ENCODE measurements around the gene KSR2.

Gene KSR2

DNA sequence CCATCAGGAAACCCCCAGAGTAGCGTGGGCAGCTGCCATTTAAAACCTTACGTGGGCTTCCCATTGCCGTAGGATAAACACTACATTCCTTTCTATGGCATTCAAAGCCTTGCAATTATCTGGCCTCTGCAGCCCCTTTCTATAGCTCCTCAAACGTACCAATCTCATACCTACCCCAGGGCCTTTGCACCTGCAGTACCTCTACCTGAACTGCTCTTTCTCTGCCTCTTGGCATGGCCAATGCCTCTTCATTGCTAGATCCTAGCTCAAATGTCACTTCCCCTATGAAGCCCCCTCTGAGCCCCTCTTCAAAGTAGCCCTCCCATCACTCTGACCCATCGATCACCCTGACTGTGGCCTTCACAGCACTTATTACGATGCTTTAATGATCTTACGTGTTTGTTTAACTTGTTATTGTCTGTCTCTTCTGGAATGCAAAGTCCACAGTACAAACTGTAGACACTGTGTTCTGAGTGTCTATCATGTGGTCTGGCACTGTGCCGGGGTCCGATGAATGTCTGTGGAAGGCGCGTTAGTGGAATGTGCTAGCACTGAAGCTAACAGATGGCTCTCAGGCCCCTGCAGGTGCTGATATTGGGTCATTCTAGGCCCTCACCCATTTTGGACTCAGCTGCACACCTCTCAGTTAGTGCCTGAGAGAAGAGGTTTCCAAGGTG is 450.1 kb downstream of the KSR2 start:
- DNase-seq = no peak

DNA sequence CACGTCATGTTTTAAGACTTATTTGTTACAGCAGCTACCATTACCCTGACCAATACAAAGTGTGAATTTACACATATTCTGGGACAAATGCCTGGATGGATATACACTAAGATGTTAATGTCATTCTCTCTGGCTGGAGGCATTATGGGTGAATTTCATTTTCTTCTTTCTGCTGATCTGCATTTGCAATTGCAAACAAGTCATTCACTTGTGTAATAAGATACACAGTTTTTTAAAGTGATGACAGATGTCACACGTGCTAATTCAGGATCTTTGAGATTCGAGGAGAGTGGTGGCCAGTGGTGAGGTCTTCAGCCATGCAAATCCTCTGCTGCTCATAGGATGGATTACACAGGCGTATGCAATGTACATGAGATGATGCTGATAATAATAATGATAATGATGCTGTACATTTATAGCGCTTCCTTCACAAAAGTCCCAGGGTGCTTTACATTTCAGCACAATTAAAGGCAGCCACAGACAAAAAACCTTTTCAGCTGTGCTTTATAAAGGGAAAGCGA is 451.5 kb downstream of the KSR2 start:
- DNase-seq = no peak

DNA sequence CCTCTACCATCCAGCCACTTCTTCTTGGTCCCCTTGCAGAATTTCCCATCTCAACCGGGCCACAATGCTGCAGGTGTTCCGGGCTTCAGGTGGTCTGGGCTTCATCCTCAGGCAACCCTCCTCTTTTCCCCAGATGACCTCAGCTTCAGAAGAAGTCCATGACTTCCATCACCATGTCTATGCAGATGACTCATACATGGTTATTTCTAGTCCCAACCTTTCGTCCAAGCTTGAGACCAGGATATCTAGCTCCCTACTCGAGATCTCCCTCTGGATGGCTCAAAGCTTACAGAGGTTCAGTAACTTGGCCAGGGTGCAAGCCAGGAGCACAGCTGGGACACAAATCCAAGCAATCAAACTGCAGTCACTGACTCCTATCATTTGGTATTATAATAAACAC is 452.8 kb downstream of the KSR2 start:
- DNase-seq = no peak

DNA sequence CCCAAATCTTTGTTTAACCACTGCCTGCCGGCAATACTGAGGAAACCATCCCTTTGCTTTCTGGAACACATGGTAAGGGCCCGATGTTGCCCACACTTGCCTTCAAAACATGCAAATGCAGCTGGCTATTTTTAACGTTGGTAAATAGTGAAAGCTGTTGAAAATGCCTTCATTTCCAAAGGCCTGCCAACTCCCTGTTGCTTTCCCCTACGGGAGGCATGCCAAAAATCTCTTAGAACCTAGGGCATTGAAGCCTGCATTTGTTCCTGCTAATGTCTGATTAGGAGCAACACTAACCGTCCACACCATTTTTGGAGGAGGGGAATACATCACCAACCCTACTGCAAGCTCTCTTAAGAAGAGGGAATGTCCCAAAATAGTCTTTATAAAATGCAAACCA is 454.8 kb downstream of the KSR2 start:
- DNase-seq = no peak

DNA sequence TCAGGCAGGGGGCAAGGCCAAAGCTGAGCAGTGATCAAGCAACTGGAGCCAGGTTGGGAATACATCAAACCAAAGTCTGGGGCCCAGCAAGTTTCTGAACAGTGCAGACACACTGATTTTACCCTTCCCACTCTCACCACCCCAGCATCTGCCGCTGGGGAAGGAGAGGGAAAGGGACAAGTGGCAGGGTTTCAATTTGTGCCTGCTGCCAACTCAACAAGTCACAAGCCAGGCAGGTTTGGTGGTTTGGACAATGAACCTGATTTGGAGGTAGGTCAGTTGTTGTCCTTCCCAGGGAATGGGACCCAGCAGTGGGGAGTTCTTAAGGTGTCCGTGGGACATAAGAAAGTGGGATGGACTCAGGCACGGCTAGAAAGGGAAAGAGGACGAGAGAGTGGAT is 455.4 kb downstream of the KSR2 start:
- DNase-seq = no peak

DNA sequence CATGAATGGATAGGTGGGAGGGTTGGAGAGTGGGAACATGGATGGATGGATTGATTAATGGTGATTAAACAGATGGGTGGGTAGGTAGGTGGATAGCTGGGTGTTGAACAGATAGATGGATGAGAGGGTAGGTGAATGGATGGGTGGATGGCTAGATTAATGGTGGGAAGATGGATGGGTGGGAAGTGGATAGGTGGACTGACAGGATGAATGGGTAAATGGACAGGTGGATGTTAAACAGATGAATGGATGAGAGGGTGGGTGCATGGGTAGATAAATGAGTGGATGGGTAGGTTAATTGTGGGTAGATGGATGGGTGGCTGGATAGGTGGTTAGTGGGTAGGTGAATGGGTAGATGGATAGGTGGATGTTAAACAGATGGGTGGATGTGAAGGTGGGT is 460.3 kb downstream of the KSR2 start:
- no peak for DNase-seq

DNA sequence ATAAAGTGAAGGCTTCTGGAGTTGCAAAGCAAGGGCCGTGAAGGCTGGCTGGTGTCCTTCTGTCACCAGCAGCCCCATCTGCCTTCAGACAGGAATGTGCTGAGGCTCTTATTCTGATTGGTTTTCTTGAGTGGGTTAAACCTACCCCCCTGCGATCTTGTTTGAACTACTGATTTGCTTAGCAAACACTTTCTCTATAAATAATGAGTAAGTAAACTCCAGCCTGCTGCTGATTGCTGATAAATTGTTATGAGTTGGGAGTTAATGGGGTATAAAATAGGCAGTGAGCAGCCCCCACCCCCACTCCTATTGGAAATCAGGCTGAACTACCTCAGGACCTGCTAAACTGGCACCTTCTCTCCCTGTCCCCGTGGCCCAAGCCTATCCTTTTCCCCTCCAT is 461.2 kb downstream of the KSR2 start:
- no peak for DNase-seq

DNA sequence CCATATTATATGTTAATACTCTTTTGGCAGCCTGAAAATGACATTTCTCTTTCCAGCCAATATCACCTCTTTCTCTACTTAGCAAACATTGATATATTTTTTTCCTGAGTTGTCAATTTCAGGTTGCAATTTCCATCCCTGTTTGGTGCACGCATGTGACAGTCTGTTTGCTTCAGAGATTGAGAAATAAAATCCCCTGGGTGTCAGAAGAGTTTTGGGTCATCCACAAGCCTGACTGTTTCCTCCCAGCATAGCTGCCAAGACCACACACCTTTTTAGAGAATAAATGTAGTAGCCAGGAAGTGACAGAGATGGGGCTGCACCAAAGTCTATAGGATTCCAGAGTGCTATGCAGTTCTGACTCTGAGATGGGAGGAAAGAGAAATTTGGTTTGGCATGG is 462.5 kb downstream of the KSR2 start:
- DNase-seq = no peak

DNA sequence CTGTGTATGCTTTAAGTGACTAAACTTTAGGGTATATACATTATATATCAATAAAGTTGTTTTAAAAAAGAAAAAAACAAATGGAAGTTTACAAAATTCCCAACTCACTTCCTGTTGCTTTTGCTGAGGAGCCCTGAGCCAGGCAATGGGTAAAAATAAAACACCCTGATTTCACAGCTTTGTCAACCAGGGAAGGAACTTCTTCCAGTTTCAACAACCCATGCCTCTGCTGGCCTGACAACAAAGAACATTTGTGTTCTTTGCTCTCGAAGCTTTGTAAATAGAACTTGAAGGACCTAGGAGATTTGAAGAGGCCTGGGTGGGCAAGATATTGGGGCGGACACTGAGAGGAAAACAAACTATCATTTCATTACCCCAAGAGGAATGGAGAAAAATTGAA is 466.2 kb downstream of the KSR2 start:
- DNase-seq = no peak

DNA sequence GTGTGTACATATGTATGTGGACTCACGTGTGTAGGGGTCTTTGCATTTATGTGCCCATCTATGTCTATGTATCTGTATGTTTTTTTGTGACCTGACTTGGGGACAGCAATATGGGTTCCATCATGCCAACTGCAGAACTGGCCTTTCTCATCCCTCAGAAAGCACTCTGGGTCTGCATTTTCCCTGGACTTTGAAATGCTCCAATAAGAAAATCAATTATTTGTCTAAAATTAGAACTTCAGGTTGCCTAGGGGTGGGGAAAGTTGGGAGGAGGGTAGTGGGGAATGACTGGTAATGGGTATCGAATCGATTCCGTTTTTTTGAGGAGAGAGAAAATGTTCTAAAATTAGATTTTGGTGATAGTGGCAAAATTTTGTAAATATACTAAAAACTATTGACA is 466.6 kb downstream of the KSR2 start:
- DNase-seq = no peak

DNA sequence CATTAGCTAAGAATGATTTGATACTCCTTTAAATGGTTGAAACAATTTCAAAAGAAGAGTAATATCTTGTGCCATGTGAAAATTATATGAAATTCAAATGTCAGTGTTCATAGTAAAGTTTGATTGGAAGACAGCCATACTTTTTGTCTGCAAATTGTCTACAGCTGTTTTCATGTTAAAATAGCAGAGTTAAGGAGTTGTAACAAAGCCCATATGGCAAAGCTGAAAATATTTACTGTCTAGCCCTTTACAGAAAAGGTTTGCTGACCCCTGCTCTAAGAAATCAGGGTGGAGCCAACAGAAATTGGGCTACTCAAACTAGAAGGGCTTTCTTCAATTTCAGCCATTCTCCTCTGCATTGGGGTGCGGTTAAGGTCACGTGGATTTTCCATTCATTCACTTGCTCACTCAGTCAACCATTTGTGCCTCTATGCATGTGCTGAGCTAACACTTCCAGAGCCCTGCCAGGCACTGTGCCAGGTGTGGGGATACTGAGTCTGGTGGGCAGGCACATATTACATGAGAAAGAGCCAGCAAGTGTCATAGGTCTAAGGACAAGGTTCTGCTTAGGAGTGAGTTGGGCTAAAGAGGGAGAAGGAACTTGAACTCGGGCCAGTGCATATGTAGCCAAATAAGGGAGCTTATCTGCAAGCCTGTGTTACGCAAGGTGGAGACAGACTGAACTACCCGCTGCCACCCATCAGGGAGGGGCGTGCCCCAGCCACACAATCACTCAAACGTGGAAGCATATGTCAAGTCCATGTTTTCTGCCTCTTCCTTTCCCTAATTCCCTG is 467.5 kb downstream of the KSR2 start:
- DNase-seq = no peak

DNA sequence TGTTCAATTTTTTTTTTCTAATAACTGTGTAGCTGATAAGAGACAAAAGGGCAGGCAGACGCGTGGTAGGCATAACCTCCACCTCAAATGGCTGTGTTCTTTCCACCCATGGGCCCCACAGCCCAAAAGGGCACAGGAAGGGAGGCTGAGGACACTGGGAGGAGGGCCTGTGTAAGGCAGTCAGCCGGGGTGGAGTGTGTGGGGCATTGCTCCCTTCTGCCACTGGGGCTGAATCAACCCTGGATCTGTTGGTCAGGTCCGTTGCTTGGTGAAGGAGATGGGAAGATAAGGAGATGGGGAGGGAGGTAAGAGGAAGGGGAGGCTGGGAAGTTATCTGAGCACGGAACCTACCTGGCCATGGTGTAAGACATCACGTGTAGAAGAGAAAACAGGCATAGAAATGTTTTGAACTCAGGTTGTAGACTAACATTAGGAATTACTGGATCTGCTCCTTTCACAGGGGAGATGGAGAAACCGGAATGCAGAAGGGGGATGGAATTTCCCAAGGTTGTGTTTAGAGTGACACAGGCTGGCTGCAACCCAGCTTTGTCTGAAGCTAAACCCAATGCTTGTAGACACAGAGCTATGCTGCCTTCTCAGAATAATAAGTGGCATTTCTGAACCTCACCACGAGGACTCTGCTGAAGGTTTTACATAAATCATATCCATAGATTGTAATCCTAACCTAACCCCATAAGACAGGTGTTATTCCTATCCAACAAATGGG is 468.9 kb downstream of the KSR2 start:
- DNase-seq = no peak

DNA sequence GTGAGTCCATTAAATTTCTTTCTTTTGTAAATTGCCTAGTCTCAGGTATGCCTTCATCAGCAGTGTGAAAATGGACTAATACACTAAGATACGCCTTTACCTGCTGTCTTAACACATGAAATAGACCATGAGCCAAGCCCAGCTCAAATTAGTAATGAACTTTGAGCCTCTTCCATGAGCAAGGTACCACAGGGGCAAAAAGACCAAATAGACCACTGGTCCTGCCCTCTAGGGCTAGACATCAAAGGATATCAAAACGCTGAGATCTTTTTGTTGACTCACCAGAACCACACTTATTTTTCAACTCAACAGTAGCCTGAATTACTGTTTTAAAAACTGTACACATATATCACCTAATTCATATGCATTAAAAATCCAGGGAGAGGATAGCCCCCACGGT is 469.9 kb downstream of the KSR2 start:
- DNase-seq = no peak

DNA sequence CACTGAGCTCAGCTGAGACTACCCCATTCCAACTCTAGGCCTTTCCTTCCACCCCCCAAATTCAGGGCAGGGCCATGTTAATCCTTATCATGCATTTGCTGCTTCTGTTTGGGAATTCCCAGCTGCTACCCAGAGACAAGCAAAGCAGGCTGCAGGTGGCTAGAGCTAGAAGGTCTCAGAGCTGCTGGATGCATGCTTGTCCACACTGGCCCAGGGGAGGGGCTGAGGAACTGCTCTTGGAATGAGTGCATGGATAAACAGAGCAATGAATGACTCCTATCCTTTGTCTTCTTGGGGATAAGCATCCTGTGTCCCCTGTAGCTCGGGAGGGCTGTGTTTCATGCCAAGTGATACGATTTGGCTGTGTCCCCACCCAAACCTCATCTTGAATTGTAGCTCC is 470.5 kb downstream of the KSR2 start:
- DNase-seq = no peak

DNA sequence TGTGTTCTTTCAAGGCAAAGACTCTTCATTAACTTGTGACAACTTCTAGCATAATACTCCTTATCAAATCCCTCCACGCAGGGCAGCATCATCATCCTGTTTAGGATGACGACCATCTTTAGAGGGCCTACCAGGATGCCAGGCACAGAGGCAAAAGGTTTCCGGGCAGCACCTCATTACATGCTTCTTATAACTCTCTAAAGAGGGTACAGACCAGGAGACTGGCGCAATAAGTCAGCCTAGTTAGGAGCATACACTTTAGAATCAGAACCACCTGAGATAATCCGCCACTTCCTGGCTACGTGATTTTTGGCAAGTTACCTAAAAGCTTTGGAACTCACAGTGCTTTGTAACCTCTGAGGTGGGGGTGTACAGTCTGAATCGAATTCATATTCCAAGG is 471.4 kb downstream of the KSR2 start:
- no peak for DNase-seq

DNA sequence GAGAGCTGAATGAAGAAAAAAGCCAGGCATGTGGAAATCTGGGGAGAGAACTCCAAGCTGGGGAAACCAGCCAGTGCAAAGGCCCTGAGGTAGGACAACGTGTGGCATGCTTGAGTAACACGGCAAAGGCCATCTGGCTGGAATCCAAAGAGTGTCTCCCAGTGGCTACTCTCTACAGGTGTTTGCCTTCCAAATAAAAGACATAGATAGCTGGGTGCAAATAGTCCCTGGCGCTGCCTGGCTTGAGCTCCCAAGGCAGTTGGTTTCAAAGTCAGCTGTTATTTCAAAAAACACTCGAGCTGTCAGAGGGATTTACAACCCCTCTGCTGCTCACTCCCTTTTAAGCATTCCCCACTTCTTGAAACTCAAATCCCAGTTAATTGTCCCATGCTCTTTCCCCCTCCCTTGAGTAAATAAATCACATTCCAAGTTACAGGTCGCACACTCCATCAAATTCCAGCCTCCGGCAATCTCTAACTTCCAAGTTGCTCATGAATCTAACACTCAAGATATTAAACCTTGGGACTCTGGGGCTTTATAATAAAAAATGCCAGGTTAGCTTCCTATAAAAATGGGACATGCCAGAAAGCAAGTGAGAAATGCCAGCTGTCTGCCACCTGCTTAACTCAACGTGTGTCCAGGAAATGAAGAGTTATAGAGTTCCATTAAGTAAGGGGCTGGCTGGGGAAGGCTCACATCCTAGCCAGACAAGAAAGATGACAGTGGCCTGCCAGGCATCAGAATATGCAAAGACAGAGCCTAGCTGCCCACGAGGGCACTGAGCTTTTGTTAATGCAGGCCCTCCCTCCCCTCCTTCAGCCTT is 473.7 kb downstream of the KSR2 start:
- DNase-seq = no peak

DNA sequence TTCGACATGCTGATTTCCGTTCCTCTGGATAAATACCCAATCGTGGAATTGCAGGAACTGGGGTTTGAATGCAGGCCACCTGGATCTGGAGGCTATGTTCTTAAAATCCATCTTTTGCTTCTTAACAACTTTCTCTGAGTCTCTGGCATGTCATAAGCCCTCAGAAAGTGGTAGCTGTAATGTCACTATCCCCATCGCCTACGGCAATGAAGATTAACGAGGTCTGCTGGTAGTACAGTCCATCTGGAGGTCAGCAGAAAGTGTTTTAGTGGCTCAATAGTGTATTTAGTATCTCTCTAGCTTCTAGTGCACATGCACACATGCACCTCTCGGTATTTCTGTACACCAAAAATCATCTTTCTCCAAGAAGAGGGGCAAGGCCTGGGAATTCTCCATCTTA is 477.1 kb downstream of the KSR2 start:
- DNase-seq = no peak

DNA sequence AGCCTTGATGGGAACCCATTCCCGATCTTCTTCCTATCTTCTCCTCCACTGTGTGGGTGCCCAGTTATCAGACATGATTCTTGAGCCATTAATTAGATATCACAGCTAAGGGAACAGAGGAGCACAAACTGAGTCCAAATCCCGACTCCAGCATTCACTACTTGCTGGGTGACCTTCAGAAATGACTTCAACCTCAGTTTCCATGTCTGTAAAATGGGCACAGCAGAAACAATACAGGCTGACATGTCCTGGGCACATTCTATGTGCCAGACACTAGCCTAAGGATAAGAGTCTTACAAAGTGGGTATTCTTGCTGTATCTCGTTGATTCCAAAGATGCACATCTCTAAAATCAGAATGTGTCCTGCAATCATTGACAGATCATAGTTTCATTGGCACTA is 478.7 kb downstream of the KSR2 start:
- DNase-seq = no peak

DNA sequence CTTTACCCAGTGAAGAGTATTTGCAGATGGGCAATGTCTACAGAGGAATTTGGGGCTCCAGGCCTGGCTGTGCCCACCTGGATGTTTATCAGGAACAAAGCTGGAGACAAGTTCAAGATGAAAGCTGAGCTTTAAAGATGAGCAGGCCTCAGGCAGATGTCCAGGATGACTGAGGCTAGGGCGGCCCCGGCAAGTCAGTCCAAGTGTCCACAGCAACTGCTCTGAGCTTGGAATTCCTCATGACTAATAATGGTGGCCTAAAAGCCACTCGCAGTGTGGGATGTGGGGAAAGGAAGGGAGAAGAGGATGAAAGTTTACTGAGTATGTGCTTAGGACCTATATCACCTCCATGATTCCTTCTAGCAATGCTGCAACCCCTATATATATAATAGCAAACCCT is 479.1 kb downstream of the KSR2 start:
- no peak for DNase-seq

DNA sequence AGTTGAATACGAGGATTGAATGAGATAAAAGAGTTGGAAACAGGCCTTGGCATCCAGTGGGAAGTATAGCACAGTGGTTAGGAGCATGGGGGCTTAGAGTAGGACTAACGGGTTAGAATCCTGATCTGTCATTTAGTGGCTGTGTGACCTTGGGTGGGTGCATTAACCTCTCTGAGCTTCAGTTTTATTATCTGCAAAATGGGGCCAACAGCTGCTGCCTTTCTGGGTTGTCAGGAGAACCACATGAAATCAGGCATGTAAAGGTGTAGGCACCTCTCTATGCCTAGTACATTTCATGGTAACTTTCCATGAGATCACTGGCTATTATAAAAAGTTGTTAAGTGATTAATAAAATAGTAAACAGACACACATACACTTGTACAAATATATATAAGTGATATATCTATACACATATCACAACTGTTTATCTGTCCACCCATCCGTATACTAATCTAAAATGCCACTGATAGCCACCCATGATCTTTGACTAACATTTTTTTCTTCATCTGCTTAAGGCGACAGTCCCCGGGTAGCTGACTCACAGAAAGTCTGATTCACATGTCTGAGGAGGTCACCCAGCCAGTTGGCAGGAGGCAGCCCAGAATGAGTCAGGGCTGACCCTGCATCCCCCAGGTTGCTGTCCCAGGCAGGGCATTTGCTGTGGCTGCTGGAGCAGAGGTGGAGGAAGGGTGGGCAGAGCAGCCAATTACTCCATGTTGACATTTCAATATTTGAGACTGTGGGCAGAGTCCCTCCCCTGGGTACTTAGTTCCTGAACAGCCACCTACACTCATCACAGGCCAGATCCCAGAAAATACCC is 481.7 kb downstream of the KSR2 start:
- DNase-seq = no peak

DNA sequence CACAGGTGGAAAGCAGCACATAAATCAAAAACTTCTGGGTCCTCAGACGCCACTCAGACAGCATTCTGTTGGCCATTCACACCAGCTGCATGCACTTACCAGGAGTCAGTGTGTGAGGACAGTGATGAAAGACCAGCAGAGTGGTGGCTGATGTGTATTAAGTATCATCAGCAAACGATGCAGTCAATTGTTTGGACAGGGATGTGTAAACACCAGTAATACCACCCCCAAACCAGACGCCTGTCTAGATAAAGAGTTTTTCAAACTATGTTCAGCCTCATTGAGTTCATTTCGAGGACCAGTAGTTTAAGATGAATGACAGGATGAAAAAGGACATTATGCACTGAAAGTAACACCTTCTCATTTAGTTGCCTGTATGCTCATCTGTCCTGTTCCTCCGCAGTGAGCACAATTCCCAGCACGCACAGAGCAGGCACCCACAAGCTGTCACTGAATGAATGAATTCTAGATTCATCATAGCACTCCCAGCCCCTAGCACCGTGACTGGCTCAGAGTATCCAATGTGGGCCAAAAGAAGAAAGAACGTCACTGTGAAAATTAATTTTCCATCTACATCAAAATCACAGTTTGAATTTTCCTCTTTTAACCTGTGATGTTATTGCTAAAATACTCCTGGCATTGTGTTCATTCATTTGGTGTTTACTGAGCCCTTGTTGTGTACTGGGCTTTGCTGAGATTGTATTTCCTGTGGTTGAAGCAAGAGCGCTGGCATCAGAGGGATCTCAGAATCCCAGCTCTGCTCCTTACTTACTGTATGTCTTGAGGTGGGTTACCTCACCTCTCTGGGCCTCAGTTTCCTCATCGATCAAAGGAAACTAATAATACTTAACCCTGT is 482.6 kb downstream of the KSR2 start:
- DNase-seq = no peak
